Activated B cell treated with CpG ODN at 0.5 μM for 24 hours (primary cell): ENCODE results near the gene GSK3A. TPM values are rescaled to one million over a fixed set of nuclear protein-coding genes. Genes with fewer than 3 reads are reported as not detected.

Experiments used
- ATAC-seq: fragments of 200-7000 bp; cut with Tn5 transposase; one replicate; pipeline ENCODE4 v1.10.0; 2021; ENCODE audit warnings: low read depth, mild to moderate bottlenecking, moderate library complexity
- CTCF ChIA-PET: fragments of 350-600 bp; sonication (Branson Sonifier 250); formaldehyde crosslinking; loops from one replicate; lab custom pipeline; 2021; ENCODE audit warnings: antibody characterized with exemption; lab: Charles Lee
- POLR2A ChIA-PET: fragments of 350-600 bp; sonication (Branson Sonifier 250); formaldehyde crosslinking; loops from one replicate; lab custom pipeline; 2021; ENCODE audit warnings: antibody characterized with exemption; lab: Charles Lee
- DNase-seq: peaks from one replicate; pipeline ENCODE4 v3.0.0; 2022
- H3K27ac Mint-ChIP-seq: one replicate; pipeline ENCODE4 v1.8.0; 2020; ENCODE audit warnings: mixed read lengths
- H3K27me3 Mint-ChIP-seq: one replicate; pipeline ENCODE4 v1.8.0; 2021; ENCODE audit warnings: mixed read lengths
- H3K36me3 Mint-ChIP-seq: one replicate; pipeline ENCODE4 v1.8.0; 2021; ENCODE audit warnings: low read depth, mixed read lengths
- H3K4me1 Mint-ChIP-seq: one replicate; pipeline ENCODE4 v1.8.0; 2021; ENCODE audit warnings: mixed read lengths
- H3K4me3 Mint-ChIP-seq: one replicate; pipeline ENCODE4 v1.8.0; 2020; ENCODE audit warnings: mild to moderate bottlenecking, mixed read lengths
- H3K9me3 Mint-ChIP-seq: one replicate; pipeline ENCODE4 v1.8.0; 2020; ENCODE audit warnings: mixed read lengths
- intact Hi-C: fragments of 100-400 bp; cut with micrococcal nuclease; formaldehyde crosslinking; loops from one replicate; pipeline ENCODE4 v1.15.1; 2024
- total RNA-seq: library from RNA; stranded (reverse); gene quantifications from 2 replicates; pipeline ENCODE4 v1.2.3, GENCODE V29; 2022
- TF ChIP-seq, protein P1 (sequence below): fragments of 200-600 bp; IDR thresholded peaks from one replicate; pipeline ENCODE4 v1.8.0; 2022; ENCODE audit warnings: antibody characterized with exemption, mild to moderate bottlenecking

Gene GSK3A
- total RNA-seq, 1 donor from 2014 or later, result 38.6 TPM

DNA sequence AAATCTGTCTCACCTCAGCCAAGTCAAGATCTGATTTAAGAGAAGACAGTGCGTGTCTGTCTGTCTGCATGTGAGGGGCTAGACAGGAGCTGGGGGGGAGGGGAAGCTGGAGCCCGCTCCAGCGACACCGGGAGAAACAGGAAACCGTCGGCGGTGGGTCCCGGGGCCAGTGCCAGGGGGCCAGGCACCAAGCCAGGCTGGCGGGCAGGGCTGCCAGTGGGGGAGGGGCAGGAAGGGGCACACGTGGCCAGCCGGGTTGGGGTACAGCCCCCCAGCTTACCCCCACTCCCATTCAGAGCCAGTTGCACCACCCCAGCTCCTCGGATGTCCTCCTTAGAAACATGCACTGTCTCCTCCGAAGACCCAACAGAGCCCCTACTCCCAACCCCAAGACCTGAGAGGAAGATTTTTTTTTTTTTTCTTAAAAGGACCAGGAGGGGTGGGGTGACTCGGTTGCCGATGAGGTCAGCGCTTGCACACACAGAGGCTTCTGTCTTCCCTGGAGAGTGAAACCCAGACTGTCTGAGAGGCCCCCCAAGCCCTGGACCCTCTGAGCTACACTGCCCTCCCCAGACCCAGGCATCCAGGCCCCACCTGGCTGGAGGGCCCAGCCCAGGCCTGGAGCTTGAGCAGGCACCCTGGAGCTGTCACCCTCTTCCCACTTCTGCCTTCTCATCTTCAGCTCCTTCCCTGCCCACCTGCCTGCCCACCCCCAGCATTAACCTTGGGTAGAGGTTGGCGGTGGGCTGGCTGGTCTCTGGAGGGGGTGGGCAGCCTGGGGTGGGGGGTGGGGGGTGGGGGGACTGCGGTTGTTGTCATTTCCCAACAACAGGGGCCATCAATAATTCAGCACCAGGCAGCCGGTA lies 8.5 kb upstream of the GSK3A start:
- Mint-ChIP-seq H3K4me3 (no peak overlapping the region), H3K36me3 (peaks cover 13% of the 10 kb centered on the region), H3K27me3 (peaks cover under 1% of the 10 kb centered on the region), H3K9me3 (no peaks in the 10 kb centered on the region), H3K27ac (peak overlapping the region; percentile 12), H3K4me1 (peaks cover 29% of the 10 kb centered on the region)
- DNase-seq, result no peak
- ChIA-PET POLR2A (interaction anchor here (0.7 to 3.9 kb wide), 5 partner anchors 8 to 137 kb away, joined by 3 to 19 read pairs (median 6); partner anchors contain the start of genes CIC and GSK3A), CTCF (no interaction called here)
- TF ChIP-seq, protein P1, sequence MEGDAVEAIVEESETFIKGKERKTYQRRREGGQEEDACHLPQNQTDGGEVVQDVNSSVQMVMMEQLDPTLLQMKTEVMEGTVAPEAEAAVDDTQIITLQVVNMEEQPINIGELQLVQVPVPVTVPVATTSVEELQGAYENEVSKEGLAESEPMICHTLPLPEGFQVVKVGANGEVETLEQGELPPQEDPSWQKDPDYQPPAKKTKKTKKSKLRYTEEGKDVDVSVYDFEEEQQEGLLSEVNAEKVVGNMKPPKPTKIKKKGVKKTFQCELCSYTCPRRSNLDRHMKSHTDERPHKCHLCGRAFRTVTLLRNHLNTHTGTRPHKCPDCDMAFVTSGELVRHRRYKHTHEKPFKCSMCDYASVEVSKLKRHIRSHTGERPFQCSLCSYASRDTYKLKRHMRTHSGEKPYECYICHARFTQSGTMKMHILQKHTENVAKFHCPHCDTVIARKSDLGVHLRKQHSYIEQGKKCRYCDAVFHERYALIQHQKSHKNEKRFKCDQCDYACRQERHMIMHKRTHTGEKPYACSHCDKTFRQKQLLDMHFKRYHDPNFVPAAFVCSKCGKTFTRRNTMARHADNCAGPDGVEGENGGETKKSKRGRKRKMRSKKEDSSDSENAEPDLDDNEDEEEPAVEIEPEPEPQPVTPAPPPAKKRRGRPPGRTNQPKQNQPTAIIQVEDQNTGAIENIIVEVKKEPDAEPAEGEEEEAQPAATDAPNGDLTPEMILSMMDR, result no peak
- no peak for ATAC-seq
- intact Hi-C loops, result no loop called here

DNA sequence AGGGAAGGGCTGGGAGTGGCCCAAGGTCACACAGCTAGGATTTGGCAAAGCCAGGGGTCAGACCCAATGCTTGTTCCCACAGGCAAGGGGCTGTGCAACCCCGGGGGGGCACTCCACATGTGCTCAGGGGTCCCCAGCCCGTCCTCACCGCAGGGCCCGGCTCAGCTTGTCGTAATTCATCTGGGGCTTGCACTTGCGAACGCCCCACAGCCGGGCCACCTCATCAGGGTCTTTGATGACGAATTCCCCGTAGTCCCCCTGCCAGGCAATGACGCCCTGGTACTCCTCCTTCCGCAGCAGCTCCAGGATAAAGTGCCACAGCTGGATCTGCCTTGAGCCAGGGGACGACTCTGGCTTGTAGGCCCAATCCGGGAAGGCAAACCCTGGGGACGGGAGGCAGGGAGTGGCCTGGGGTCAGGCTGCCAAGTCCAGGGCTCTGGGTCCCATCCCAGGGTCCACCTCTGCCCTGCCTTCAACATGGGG lies 7.8 kb upstream of the GSK3A start:
- H3K9me3 Mint-ChIP-seq, result no peaks in the 10 kb centered on the region
- no peaks in the 10 kb centered on the region for H3K27me3 Mint-ChIP-seq
- intact Hi-C loops, result no loop called here
- ATAC-seq (no peak), DNase-seq (no peak)
- no peak overlapping the region for H3K4me3 Mint-ChIP-seq
- H3K27ac Mint-ChIP-seq, result no peak overlapping the region
- POLR2A ChIA-PET, result interaction anchor here (0.6 to 3.9 kb wide), 2 partner anchors 20 to 49 kb away, joined by 4 to 19 read pairs; partner anchors contain the start of gene CIC
- peaks cover 30% of the 10 kb centered on the region for H3K4me1 Mint-ChIP-seq
- CTCF ChIA-PET, result interaction anchor here (0.7 kb wide), 1 partner anchor 142 kb away, joined by 3 read pairs; no protein-coding TSS in a partner anchor
- H3K36me3 Mint-ChIP-seq, result peaks cover 13% of the 10 kb centered on the region
- TF ChIP-seq, protein P1, result no peak

DNA sequence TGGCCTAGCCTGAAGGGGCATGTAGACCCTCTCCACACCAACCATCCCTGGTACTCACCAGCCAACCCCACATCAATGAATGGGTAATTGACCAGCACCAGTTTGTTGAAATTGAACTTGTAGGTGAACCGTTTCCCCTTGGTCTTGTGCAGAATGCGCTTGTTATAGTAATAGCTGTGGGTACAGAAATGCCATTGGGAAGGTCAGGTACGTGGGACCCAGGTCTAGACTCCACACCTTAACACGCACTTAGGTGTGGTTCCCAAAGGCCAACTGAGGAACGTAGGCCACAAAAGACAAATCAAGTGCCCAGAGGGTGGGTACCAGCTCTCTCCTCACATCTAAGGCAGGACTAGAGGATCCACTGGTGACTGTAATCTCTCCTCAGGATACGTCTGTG lies 7.4 kb upstream of the GSK3A start:
- DNase-seq, result no peak
- peaks cover 13% of the 10 kb centered on the region for H3K36me3 Mint-ChIP-seq
- no peak overlapping the region for H3K4me3 Mint-ChIP-seq
- no peaks in the 10 kb centered on the region for H3K27me3 Mint-ChIP-seq
- H3K9me3 Mint-ChIP-seq, result no peaks in the 10 kb centered on the region
- TF ChIP-seq, protein P1, result no peak
- no peak overlapping the region for H3K27ac Mint-ChIP-seq
- H3K4me1 Mint-ChIP-seq, result peaks cover 34% of the 10 kb centered on the region
- POLR2A ChIA-PET, result interaction anchor here (0.6 to 3.9 kb wide), 2 partner anchors 20 to 49 kb away, joined by 4 to 19 read pairs; partner anchors contain the start of gene CIC
- ATAC-seq, result no peak
- intact Hi-C loops, result no loop called here
- CTCF ChIA-PET, result interaction anchor here (0.7 kb wide), 1 partner anchor 141 kb away, joined by 3 read pairs; no protein-coding TSS in a partner anchor

DNA sequence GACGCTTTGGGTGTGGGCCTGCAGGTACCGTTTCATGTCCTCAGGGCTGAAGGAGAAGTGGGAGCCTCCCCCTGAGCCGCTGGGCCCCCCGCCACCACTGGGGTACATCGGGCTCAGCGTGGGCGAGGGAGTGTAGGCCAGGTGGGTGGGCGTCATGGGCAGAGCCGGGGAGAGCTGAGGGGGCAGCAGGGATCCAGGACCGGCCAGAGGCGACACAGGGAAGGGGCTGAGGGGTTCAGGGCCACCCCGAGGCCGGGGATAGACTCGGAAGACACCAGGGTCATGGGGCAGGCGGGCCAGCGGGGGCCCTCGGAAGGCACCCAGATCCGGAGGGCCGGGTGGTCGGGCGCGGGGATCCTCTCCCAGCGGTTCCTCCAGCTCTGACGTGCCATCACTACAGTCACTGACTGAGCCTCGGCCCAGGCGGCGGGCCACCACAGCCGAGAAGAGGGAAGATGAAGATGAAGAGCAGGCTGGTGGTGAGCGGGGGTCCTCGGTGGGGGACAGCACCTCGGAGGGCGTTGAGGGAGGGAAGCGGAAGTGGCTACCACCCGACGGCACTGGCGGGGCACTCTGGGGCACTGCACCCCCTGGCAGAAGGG lies 6.8 kb upstream of the GSK3A start:
- Mint-ChIP-seq H3K27ac (no peak overlapping the region), H3K36me3 (peaks cover 16% of the 10 kb centered on the region), H3K4me1 (peaks cover 39% of the 10 kb centered on the region), H3K9me3 (no peaks in the 10 kb centered on the region), H3K27me3 (no peaks in the 10 kb centered on the region), H3K4me3 (no peak overlapping the region)
- intact Hi-C loops, result no loop called here
- ChIA-PET POLR2A (interaction anchor here (0.8 kb wide), 1 partner anchor 20 kb away, joined by 4 read pairs; the partner anchor contains the start of gene CIC), CTCF (no interaction called here)
- no peak for ATAC-seq
- no peak for DNase-seq
- TF ChIP-seq, protein P1, result no peak
